Naive thymus-derived CD4-positive, alpha-beta T cell (primary cell): ENCODE data around the gene PRSS23. TPM values are rescaled to one million over a fixed set of nuclear protein-coding genes. Genes with fewer than 3 reads are reported as not detected.
A peak's percentile ranks its signal among the peaks of the same experiment; 100 is the strongest.

Experiments
- ATAC-seq: fragments of 150-1000 bp; cut with Tn5 transposase; 2 replicates; pipeline ENCODE4 v1.10.0; 2021; ENCODE audit warnings: mild to moderate bottlenecking, moderate library complexity
- CTCF ChIA-PET: fragments of 350-600 bp; sonication (Branson Sonifier 250); formaldehyde crosslinking; loops from one replicate; lab custom pipeline; 2021; ENCODE audit warnings: antibody characterized with exemption; lab: Charles Lee
- POLR2A ChIA-PET: fragments of 350-600 bp; sonication (Branson Sonifier 250); formaldehyde crosslinking; loops from one replicate; lab custom pipeline; 2021; ENCODE audit warnings: antibody characterized with exemption, inconsistent platforms; lab: Charles Lee
- DNase-seq, 9 donors: peaks; one replicate each; pipeline versions ENCODE4 v3.0.0 to v3.0.0-alpha.2; 2020 to 2022; ENCODE audit warnings: mixed read lengths in 1 of 9
- H3K27ac ChIP-seq: one replicate; pipeline ENCODE4 v1.7.0; 2013; ENCODE audit warnings: mild to moderate bottlenecking, low read depth, low read length, moderate library complexity
- H3K27me3 ChIP-seq, 2 donors: one replicate each; pipeline ENCODE4 v1.7.0; 2013; ENCODE audit warnings: low read length in 2 of 2, mild to moderate bottlenecking in 2 of 2, moderate library complexity in 2 of 2; ENCODE audit not compliant: control insufficient read depth in 2 of 2, insufficient read depth in 2 of 2
- H3K36me3 ChIP-seq, 3 experiments: 1 replicate in 2 of 3; 2 replicates in 1 of 3; pipeline ENCODE4 v1.7.0; 2013; ENCODE audit warnings: low read length in 3 of 3, mild to moderate bottlenecking in 3 of 3, moderate library complexity in 1 of 3; ENCODE audit not compliant: insufficient read depth in 3 of 3, control insufficient read depth in 2 of 3
- H3K4me1 ChIP-seq, 2 donors: one replicate each; pipeline ENCODE4 v1.7.0; 2013; ENCODE audit warnings: low read length in 2 of 2, mild to moderate bottlenecking in 2 of 2, moderate library complexity in 1 of 2; ENCODE audit not compliant: control insufficient read depth in 2 of 2, insufficient read depth in 2 of 2
- H3K4me3 ChIP-seq: 2 replicates; pipeline ENCODE4 v1.7.0; 2013; ENCODE audit warnings: mild to moderate bottlenecking, low read length
- H3K9me3 ChIP-seq, 3 experiments: 1 replicate in 2 of 3; 2 replicates in 1 of 3; pipeline ENCODE4 v1.7.0; 2013; ENCODE audit warnings: low read length in 3 of 3; ENCODE audit not compliant: control insufficient read depth in 2 of 3
- H3K27ac Mint-ChIP-seq, 9 donors: one replicate each; pipeline ENCODE4 v1.8.0; 2020 to 2022; ENCODE audit warnings: mixed read lengths in 9 of 9, mild to moderate bottlenecking in 8 of 9, moderate library complexity in 5 of 9, inconsistent platforms in 2 of 9
- H3K27me3 Mint-ChIP-seq, 5 donors: one replicate each; pipeline ENCODE4 v1.8.0; 2021 to 2022; ENCODE audit warnings: mixed read lengths in 5 of 5, mild to moderate bottlenecking in 1 of 5
- H3K36me3 Mint-ChIP-seq, 5 donors: one replicate each; pipeline ENCODE4 v1.8.0; 2020 to 2022; ENCODE audit warnings: mixed read lengths in 5 of 5, mild to moderate bottlenecking in 3 of 5, inconsistent platforms in 1 of 5
- H3K4me1 Mint-ChIP-seq, 7 donors: one replicate each; pipeline ENCODE4 v1.8.0; 2020 to 2022; ENCODE audit warnings: mixed read lengths in 7 of 7, mild to moderate bottlenecking in 3 of 7, inconsistent platforms in 1 of 7
- H3K4me3 Mint-ChIP-seq, 10 donors: one replicate each; pipeline ENCODE4 v1.8.0; 2020 to 2022; ENCODE audit warnings: mild to moderate bottlenecking in 10 of 10, mixed read lengths in 10 of 10, moderate library complexity in 6 of 10, inconsistent platforms in 2 of 10
- H3K9me3 Mint-ChIP-seq, 11 donors: one replicate each; pipeline ENCODE4 v1.8.0; 2020 to 2022; ENCODE audit warnings: mixed read lengths in 11 of 11, mild to moderate bottlenecking in 4 of 11, inconsistent platforms in 1 of 11, moderate library complexity in 1 of 11
- intact Hi-C, 2 donors: fragments of 100-400 bp; cut with micrococcal nuclease; formaldehyde crosslinking; loops; one replicate each; pipeline ENCODE4 v1.15.1; 2023
- polyA plus RNA-seq, 2 donors: library from polyadenylated mRNA; unstranded; fragments of 300-500 nt; fragmentation: Illumina TruSeq; gene quantifications; one replicate each; pipeline ENCODE4 v1.2.3, GENCODE V29; 2021
- total RNA-seq, 6 experiments: library from RNA in 5 of 6; stranded (reverse) in 5 of 6; gene quantifications; 1 replicate in 5 of 6; 2 replicates in 1 of 6; pipeline ENCODE4 v1.2.3 and lab custom pipeline; 2021 to 2026

The PRSS23 gene
- total and polyA plus RNA-seq, 7 experiments from 2014 or later, result 0.07 to 9.7 (median 0.54) TPM

GRCh38 chr11:86802601-86803051, 2.3 kb downstream of the PRSS23 start:
- Mint-ChIP-seq H3K4me3 (peak overlapping the region in 1 of 10 donors; percentile 40), H3K27ac (no peak overlapping the region), H3K4me1 (peaks cover 0 to 59% (median 9%) of the 10 kb centered on the region in 7 donors), H3K36me3 (peaks cover 0 to 6% (median 0%) of the 10 kb centered on the region in 5 donors), H3K27me3 (peaks cover 28 to 56% (median 53%) of the 10 kb centered on the region in 5 donors), H3K9me3 (no peaks in the 10 kb centered on the region)
- DNase-seq, result no peak
- POLR2A ChIA-PET, result no interaction called here
- Histone ChIP-seq H3K4me1 (peaks cover 0 to 25% of the 10 kb centered on the region in 2 donors), H3K27me3 (peaks cover 0 to 4% of the 10 kb centered on the region in 2 donors), H3K4me3 (no peak overlapping the region), H3K36me3 (no peaks in the 10 kb centered on the region), H3K9me3 (no peaks in the 10 kb centered on the region), H3K27ac (no peak overlapping the region)
- CTCF ChIA-PET, result no interaction called here
- intact Hi-C loops, result loop anchor here in 1 of 2 donors (5.0 to 10.0 kb wide), 4 partner anchors 130 to 1048 kb away; partner anchors contain the start of genes HIKESHI and ME3
- peak; percentile 41 for ATAC-seq

- peaks cover 0 to 4% of the 10 kb centered on the region in 2 donors for H3K27me3 ChIP-seq
- ATAC-seq (no peak), DNase-seq (no peak)
- ChIA-PET CTCF (no interaction called here), POLR2A (no interaction called here)
- peaks cover 0 to 25% of the 10 kb centered on the region in 2 donors for H3K4me1 ChIP-seq
- H3K27ac Mint-ChIP-seq, result no peak overlapping the region
- H3K4me3 ChIP-seq, result no peak overlapping the region
- peaks cover 0 to 59% (median 9%) of the 10 kb centered on the region in 7 donors for H3K4me1 Mint-ChIP-seq
- H3K36me3 Mint-ChIP-seq, result peaks cover 0 to 4% (median 0%) of the 10 kb centered on the region in 5 donors
- H3K27ac ChIP-seq, result no peak overlapping the region
- H3K4me3 Mint-ChIP-seq, result no peak overlapping the region
- H3K9me3 ChIP-seq, result no peaks in the 10 kb centered on the region
- no peaks in the 10 kb centered on the region for H3K9me3 Mint-ChIP-seq
- peaks cover 22 to 51% (median 50%) of the 10 kb centered on the region in 5 donors for H3K27me3 Mint-ChIP-seq
- intact Hi-C loops, result loop anchor here in 1 of 2 donors (5.0 to 10.0 kb wide), 4 partner anchors 131 to 1049 kb away; partner anchors contain the start of genes HIKESHI and ME3
- H3K36me3 ChIP-seq, result no peaks in the 10 kb centered on the region
These were observed 3.0 kb downstream of the PRSS23 start for GRCh38 chr11:86803136-86804045.

GRCh38 chr11:86804951-86805350, 4.6 kb downstream of the PRSS23 start:
- H3K27ac Mint-ChIP-seq, result peak overlapping the region in 1 of 9 donors; percentile 87

GRCh38 chr11:86805873-86806310, 5.5 kb downstream of the PRSS23 start:
- H3K4me1 Mint-ChIP-seq, result peaks cover 0 to 53% (median 2%) of the 10 kb centered on the region in 7 donors
- ChIA-PET POLR2A (no interaction called here), CTCF (no interaction called here)
- DNase-seq, result peak in 1 of 9 donors; percentile 54
- H3K4me3 Mint-ChIP-seq, result peak overlapping the region in 1 of 10 donors; percentile 62
- peak overlapping the region in 1 of 9 donors; percentile 87 for H3K27ac Mint-ChIP-seq
- no peaks in the 10 kb centered on the region for H3K36me3 ChIP-seq
- H3K9me3 Mint-ChIP-seq, result no peaks in the 10 kb centered on the region
- H3K4me1 ChIP-seq, result peaks cover 0 to 23% of the 10 kb centered on the region in 2 donors
- no peak overlapping the region for H3K4me3 ChIP-seq
- H3K27me3 ChIP-seq, result peaks cover 0 to 2% of the 10 kb centered on the region in 2 donors
- peak; percentile 81 for ATAC-seq
- intact Hi-C loops, result loop anchor here in 1 of 2 donors (5.0 to 10.0 kb wide), 4 partner anchors 214 to 1051 kb away; partner anchors contain the start of gene HIKESHI
- H3K27ac ChIP-seq, result no peak overlapping the region
- peaks cover 19 to 40% (median 39%) of the 10 kb centered on the region in 5 donors for H3K27me3 Mint-ChIP-seq
- H3K36me3 Mint-ChIP-seq, result peaks cover 0 to 4% (median 0%) of the 10 kb centered on the region in 5 donors
- H3K9me3 ChIP-seq, result no peaks in the 10 kb centered on the region

More at GRCh38 chr11:86804951-86805350, 4.6 kb downstream of the PRSS23 start:
- H3K9me3 Mint-ChIP-seq, result no peaks in the 10 kb centered on the region
- H3K36me3 Mint-ChIP-seq, result peaks cover 0 to 4% (median 0%) of the 10 kb centered on the region in 5 donors
- Histone ChIP-seq H3K4me3 (no peak overlapping the region), H3K27me3 (peaks cover 0 to 4% of the 10 kb centered on the region in 2 donors), H3K4me1 (peaks cover 0 to 25% of the 10 kb centered on the region in 2 donors), H3K9me3 (no peaks in the 10 kb centered on the region), H3K27ac (no peak overlapping the region), H3K36me3 (no peaks in the 10 kb centered on the region)
- ChIA-PET CTCF (no interaction called here), POLR2A (no interaction called here)
- H3K27me3 Mint-ChIP-seq, result peaks cover 22 to 42% (median 40%) of the 10 kb centered on the region in 5 donors
- DNase-seq (no peak), ATAC-seq (no peak)
- peak overlapping the region in 1 of 10 donors; percentile 20 for H3K4me3 Mint-ChIP-seq
- intact Hi-C loops, result loop anchor here in 1 of 2 donors (5.0 to 10.0 kb wide), 5 partner anchors 133 to 1050 kb away; partner anchors contain the start of genes HIKESHI and ME3
- peaks cover 0 to 56% (median 5%) of the 10 kb centered on the region in 7 donors for H3K4me1 Mint-ChIP-seq

- H3K36me3 ChIP-seq, result no peaks in the 10 kb centered on the region
- ChIA-PET CTCF (no interaction called here), POLR2A (no interaction called here)
- peaks cover 0 to 4% (median 0%) of the 10 kb centered on the region in 5 donors for H3K36me3 Mint-ChIP-seq
- H3K4me1 ChIP-seq, result peaks cover 0 to 19% of the 10 kb centered on the region in 2 donors
- H3K4me1 Mint-ChIP-seq, result peaks cover 0 to 44% (median 0%) of the 10 kb centered on the region in 7 donors
- ATAC-seq (no peak), DNase-seq (no peak)
- no peak overlapping the region for H3K27ac ChIP-seq
- intact Hi-C loops, result loop anchor here in 1 of 2 donors (5.0 to 10.0 kb wide), 4 partner anchors 215 to 1052 kb away; partner anchors contain the start of gene HIKESHI
- H3K4me3 ChIP-seq, result no peak overlapping the region
- no peaks in the 10 kb centered on the region for H3K9me3 ChIP-seq
- no peak overlapping the region for H3K4me3 Mint-ChIP-seq
- peaks cover 11 to 39% (median 29%) of the 10 kb centered on the region in 5 donors for H3K27me3 Mint-ChIP-seq
- H3K27me3 ChIP-seq, result no peaks in the 10 kb centered on the region
- H3K9me3 Mint-ChIP-seq, result no peaks in the 10 kb centered on the region
- H3K27ac Mint-ChIP-seq, result peak overlapping the region in 1 of 9 donors; percentile 87
These were observed 6.6 kb downstream of the PRSS23 start for GRCh38 chr11:86806903-86807302.

GRCh38 chr11:86807360-86807759, 7.0 kb downstream of the PRSS23 start:
- ChIA-PET CTCF (no interaction called here), POLR2A (no interaction called here)
- no peaks in the 10 kb centered on the region for H3K27me3 ChIP-seq
- intact Hi-C loops, result loop anchor here in 1 of 2 donors (5.0 to 10.0 kb wide), 4 partner anchors 215 to 1053 kb away; partner anchors contain the start of gene HIKESHI
- no peaks in the 10 kb centered on the region for H3K9me3 ChIP-seq
- Mint-ChIP-seq H3K36me3 (peaks cover 0 to 4% (median 0%) of the 10 kb centered on the region in 5 donors), H3K4me1 (peaks cover 0 to 41% (median 0%) of the 10 kb centered on the region in 7 donors), H3K27ac (peak overlapping the region in 1 of 9 donors; percentile 87), H3K27me3 (peaks cover 9 to 34% (median 25%) of the 10 kb centered on the region in 5 donors), H3K4me3 (no peak overlapping the region), H3K9me3 (no peaks in the 10 kb centered on the region)
- DNase-seq (no peak), ATAC-seq (no peak)
- H3K4me3 ChIP-seq, result no peak overlapping the region
- H3K27ac ChIP-seq, result no peak overlapping the region
- H3K4me1 ChIP-seq, result peaks cover 0 to 19% of the 10 kb centered on the region in 2 donors
- no peaks in the 10 kb centered on the region for H3K36me3 ChIP-seq
